Islet of Langerhans (tissue), 1 donor: ENCODE results near the gene EXOC3.
A peak's percentile ranks its signal among the peaks of the same experiment; 100 is the strongest.
"Not testable (repeated sequence)": the region's sequence is repeated elsewhere in the genome, so short reads cannot be mapped to it uniquely, and the experiment has no call there.

Source experiments
- FAIRE-seq: peaks from one replicate; lab custom pipeline; 2011; peaks lifted over from hg19 to GRCh38; lab: Jason Lieb, UNC

The EXOC3 gene

DNA sequence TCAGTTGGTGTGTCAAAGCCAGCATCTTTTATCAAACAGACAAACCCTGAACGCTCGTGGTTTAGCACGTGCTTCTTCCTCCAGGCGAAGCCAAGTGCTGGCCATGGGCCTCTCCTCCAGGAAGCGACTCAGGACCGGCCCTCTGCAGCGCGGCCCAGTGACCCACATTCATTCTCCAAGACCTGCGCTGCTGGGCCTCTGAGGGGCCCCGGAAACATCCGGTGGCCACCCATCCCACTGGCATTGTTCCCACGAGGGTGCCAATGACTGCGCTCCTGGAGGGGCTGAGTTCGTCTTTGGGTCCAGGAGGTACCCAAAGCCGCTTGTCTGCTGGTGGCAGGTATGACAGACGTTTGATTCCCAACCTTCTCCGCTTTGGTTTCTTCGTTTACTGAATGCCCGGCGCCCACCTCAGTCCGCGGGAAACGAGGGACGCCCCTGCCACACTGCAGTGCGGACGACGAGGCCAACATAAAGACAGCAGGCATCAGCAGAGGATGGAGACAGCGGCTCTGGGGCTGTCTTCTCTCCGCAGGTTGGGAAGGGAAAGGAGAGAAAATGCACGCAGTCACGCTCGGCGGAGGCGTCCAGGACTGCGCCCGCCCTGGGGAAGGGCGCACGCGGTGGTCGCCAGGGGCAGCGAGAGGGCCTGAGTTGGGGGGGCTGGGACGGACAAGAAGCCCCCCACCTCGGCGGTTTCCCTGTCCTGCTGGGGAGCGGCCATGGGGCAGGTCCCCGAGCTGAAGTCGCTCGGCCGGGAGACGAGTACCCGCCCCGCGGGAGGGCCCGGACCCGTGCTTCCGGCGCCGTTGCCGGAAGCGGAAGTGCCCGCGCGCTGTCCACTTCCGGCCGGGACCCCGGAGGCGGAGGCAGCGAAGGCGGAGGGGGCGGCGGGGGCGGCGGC, at the start of gene EXOC3:
Gene EXOC3 (plus strand): TSS at position 842 of the 904 bp plus-strand sequence. CDS start 3,030 bp downstream, outside the sequence.
- FAIRE-seq = no peak

DNA sequence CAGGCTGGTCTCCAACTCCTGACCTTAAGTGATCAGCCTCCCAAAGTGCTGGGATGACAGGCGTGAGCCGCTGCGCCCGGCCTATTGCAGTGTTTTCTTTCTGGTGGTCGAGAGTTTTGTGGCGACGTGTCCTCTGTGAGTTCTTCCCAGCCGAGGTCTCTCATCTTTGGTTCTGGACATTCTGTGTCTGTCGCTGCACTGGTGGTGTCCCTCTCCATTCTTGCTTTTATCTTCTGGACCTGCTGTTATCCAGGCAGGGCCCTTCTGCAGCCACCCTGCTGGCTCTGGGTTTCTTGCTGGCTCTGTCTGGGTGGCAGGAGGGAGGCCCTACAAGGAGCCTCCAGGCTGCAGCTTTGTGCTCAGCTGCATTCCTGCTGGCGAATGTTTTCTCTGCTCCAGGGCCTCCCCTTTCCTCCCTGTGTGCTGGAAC, 49.1 kb upstream of the EXOC3 start:
- FAIRE-seq = no peak

DNA sequence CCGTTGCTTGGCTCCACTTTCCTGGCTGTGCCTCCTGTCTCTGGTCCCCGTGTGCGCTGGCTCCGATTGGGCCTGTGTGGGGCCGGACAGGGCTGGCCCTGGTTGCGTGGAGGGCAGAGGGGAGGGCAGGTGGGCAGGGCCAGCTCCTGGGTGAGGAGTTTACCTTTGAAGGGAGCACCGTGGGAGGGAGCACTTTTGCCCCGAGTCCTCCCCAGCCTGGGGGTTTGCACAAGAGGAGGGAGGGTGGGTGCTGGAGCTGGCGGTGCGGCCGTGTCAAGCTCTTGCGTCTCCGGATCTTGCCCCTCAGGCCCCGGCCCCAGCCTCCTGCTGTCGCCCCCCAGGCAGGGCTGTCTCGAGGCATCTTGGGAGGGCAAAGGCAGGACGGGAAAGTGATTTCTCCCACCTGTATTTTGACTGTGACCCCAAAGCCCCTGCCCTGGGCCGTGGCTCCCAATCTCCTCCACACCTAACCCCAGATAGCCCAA, 48.3 kb upstream of the EXOC3 start:
- FAIRE-seq = no peak

DNA sequence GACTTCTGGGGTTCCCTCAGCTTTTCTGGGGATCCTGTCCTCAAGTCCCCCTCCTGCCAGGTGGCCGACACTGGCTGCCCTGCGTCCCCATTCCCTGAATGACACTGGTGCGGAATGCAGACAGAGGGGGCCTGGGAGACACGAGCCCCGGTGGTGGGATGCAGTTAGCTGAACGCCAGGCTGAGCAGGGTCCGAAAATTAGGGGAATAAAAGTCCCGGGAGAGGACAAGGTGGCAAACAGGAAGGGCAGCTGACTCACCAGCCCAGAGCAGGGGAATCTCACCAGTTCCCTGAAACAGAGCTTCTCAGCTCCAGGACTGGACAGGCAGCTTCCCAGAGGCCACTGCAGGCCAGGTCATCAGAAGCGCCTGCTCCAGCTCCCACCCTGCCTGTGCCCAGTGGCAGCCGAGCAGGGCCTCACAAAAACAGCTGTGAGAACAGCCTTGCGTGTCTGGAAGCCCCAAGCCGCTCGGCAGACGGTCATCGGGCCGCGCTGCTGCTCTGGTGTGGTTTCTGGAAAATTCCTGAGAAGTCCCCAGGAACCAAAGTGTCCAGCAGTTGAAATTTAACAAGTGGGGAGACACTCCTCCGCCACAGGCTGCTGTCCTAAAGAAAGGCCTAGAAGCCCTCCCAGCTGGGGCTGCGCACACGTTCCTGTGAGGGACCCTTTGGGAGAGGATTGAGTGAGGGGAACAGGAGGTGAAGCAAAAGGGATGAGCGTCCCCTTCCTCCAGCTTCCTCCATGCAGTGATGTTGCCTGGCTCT, 47.6 kb upstream of the EXOC3 start:
- FAIRE-seq = no peak

DNA sequence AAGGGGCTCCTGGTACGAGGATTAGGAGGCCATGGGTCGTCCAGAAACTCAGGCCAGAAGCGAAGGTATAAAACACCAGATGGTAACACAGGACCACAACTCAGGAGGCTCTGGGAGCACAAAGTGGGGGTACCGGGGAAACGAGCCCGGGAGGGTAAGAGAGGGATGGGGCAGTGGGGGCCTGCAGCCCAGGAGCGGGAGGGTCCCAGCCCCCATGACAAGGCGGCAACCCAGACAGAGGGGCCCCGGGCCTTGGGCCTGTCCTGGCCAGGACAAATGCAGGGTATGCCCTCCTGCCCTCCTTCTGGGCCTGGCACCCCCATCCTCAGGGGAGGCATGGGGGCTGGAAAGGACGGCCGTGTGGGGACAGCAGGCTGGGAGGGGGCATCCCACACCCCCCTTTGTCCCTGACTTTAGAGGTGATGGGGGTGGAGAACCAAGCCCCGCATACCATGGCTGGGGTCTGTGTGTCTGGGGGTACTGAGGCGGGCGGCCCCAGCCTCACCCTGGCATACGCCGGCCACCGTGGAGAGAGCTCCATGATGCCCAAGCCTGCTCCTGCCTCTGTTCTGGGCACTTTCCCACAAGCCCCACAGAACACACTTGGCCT, 47.0 kb upstream of the EXOC3 start:
- no peak for FAIRE-seq

DNA sequence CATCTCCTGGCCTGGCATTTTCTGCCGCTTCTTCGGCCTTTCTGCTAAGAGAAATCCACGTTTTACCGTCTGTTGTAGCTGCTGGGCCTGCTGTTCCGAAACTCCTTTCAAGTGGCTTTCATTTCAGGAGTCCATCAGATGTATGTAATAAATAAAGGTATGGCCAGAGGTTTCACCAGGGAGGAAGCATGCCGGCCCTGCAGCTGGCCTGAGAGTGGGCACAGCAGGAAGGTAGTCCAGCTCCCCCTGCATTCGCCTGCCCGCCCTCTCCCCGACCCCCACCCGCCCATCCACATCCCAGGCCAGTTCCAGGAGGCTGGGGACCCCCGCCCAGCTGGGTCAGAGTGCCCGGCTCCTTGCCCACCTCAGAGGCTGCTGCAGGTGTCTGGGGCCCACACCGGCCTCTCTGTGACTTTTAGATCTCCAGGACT, 46.4 kb upstream of the EXOC3 start:
- FAIRE-seq = no peak

DNA sequence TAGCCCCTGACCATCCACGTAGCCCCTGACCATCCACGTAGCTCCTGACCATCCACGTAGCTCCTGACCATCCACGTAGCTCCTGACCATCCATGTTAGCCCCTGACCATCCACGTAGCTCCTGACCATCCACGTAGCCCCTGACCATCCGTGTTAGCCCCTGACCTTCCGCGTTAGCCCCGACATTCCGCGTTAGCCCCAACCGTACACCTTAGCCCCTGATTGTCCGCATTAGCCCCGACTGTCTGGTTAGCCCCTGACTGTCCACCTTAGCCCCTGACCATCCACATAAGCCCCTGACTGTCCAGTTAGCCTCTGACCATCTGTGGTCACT, 44.9 kb upstream of the EXOC3 start:
- not testable (repeated sequence) for FAIRE-seq

DNA sequence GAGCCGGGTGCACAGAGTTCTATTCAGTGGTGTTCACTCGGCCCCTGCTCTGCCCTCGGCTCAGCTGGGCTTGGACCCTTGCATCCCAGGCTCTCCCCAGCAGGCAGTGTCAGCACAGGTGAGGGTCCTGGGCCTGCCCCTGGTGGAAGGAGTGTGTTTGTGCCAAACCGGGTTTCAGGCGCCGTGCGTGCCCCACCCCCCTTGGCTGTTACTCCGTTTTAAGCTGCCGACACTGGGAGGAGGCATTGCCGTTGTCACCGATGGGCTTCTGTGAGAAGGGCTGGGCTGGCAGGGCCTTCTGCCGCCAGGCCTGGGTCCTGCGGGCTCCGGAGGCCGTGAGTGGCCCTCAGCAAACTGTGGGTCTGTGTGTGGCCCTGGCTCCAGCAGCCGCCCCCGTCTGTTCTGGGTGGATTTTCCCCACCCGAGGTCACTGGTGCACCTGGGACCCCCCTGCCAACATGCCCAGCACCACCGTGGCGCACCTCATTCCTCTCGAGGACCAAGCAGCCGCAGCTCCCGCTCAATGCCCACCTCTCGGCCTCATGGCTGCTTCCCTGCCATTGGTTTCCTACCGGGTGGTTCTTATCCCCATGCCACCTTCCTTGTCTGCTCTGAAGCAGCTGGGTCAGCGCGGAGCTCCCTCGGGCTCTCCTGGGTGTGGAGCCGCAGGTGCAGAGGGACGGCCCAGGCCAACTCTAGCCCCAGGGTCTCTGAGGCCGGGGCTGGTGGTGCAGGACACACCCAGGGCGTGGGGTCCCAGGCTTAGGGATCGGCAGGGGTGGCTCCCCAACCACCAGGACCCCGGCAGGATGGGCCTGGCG, 44.3 kb upstream of the EXOC3 start:
- FAIRE-seq = no peak

DNA sequence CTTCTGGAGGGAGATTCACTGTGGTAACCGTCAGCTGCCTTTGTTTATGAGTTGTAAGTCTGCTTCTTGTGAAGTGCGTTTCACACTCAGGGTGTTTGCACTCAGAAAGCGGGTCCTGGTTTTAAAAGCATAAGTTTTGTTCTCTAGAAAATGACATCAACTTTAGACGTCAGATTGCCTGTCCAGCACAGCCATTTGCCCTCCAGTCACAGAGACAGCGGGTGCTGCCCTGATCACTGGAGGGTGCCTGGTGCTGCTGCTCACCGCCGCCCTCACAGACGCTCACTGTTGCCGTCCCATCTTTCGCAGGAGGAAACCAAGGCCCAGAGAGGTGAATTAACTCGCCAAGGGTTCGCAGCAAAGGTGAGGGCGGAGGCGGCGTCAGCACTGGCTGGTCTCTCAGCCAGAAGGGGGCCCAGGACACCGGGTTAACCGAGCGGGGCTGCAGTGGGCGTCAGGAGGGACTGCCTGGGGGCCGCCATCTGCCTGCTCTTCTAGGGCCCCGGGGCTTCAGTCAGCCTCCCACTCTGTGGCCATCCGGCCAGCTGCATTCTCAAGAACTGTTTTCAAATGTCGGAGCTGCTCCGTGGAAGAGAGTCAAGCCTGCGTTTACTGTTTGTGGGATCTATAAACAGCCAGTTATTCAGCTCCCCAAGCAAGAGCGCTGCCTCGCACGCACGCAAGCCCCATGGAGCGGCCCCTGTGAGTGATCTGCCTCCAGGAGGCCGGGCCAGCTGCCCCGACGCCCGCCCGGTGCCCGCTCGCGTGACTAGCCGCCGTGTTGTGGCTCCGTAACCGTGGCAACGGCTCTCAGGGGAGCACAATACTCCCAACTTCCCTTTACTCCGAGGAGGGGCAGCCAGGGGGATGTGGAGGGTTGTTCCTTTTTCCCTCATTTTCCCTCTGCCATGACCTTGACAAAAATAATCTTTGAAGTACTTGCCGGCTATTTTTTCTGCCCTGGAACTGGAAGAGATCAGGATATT, 43.4 kb upstream of the EXOC3 start:
- FAIRE-seq = peak; percentile 65

DNA sequence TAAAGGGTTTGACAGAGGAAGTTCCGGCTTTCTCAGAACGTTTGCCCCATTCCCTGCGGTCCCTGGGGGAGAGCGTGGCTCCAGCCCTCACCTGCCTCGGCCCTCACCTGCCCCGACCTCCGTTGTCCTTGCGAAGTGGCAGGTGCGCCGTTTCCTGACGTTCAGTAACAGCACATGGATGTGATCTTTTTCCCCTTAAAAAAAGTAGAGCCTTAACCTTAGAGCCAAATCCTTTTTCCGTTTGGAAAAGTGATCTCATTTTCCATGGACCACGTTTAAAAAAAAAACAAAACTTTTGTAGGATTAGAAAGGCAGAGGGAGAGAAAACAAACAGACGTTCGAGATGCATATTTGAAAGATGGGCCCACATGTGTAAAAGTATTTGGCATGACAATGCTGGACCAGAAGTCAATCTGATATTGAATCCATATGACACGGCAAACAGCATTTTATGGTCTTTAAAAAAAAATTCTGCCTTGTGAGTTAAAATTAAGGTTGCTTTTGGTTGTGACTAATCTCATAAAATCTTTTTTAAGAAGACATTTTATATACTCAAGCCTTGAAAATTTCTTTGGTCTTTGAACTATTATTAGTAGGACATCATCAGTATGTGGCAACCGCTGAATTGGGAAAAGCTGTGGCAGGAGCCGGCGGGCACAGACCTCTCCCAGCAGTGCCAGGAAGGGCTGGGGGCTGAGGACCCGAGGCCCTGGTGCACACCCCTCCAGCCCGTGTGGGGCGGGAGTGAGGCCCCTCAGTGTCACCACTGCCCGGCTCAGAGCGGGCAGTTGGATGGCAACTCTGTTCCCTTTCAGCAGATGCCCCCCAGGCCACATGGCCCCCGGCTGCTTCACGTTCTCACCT, 42.5 kb upstream of the EXOC3 start:
- FAIRE-seq = peak; percentile 79

DNA sequence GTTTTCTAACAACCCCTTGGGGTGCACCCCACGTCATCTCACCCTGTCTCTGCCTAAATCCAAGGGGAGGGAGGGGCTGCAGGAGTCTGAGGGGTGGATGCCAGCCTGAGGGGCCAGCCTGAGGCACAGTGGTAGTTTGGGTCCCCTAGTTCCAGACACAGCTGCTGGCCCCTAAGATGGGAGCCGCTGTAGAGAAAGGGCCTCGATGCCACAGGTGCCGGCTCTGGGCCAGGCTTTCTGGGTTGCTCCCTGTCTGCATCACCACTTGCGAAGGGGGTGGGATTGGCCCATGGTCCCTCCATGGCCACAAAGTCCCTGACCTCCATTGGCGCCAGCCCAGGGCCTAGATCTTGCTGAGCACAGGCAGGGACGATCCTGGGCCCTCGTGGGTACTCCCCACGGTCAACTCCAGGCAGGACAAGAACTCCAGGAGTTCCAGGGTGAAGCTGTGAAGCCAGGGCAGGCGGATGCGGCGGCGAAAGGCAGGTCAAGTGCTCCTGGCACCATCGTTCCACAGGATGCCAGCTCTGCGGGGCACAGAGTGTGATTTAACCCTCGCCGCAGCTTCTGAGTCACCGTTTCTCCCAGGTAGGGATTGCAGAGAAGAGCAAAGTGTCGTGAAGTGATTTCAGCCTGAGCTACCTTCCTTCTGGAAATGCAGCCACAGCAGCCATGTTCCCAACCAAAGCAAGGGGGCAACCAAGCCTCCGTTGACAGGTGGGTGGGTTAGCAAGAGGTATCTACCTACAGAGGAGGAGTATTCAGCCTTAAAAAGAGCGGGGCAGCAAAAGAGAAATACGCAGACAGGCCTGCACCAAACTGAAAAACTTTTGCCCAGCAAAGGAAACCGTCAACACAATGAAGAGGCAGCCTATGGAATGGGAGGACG, 41.6 kb upstream of the EXOC3 start:
- no peak for FAIRE-seq

DNA sequence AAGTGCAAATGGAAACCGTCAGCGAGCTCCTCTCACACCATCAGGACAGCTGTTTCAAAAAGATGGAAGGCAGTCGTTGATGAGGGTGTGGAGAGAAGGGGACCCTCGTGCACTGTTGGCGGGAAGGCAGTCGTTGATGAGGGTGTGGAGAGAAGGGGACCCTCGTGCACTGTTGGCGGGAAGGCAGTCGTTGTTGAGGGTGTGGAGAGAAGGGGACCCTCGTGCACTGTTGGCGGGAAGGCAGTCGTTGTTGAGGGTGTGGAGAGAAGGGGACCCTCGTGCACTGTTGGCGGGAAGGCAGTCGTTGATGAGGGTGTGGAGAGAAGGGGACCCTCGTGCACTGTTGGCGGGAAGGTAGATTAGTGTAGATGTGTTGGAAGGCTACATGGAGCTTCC, 40.8 kb upstream of the EXOC3 start:
- FAIRE-seq = not testable (repeated sequence)

DNA sequence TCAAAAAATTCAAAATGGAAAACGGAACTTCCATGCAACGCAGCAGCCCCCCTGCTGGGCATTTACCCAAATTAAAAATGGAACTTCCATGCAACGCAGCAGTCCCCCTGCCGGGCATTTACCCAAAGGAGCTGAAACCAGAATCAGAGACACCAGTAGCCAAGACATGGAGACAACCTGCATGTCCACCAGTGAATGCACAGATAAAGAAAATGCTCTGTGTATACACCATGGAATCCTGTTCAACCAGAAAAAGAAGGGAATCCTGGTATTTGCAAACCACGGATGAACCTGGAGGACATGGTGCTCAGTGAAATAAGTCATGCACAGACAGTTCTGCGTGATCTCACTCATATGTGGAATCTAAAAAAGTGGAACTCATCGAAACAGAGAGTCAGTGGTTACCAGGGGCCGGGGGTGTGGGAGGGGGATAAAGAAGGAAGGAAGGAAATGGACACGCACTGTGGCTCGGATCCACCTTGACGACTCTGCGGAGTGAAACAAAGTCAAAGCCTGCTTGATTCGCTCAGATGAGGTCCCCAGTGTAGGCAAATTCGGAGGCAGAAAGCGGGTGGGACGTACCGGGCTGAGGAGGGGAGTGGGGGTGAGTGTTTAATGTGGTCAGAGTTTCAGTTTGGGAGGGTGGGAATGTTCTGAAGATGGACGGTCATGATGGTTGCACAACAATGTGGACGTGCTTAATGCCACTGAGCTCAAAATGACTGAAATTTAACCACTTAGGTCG, 40.2 kb upstream of the EXOC3 start:
- FAIRE-seq = no peak

DNA sequence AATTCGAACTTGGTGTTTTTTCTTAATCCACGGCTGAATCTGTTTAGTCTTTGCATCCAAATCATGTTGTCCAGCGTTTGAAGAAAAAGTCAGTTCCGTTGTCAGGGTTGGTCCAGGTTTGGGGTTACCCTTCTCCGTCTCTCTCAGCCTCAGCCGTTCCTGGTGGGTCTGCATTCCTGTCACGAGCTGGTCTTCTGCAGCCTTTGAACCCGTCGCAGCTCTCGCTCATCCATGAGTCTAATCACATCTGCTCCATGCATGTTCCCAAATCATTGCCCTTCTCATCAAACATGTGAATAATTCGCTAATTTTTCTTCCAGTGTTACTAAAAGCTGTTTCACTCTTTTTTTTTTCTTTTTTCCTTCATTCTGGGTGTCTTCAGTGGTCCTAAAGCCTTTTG, 39.0 kb upstream of the EXOC3 start:
- FAIRE-seq = no peak

DNA sequence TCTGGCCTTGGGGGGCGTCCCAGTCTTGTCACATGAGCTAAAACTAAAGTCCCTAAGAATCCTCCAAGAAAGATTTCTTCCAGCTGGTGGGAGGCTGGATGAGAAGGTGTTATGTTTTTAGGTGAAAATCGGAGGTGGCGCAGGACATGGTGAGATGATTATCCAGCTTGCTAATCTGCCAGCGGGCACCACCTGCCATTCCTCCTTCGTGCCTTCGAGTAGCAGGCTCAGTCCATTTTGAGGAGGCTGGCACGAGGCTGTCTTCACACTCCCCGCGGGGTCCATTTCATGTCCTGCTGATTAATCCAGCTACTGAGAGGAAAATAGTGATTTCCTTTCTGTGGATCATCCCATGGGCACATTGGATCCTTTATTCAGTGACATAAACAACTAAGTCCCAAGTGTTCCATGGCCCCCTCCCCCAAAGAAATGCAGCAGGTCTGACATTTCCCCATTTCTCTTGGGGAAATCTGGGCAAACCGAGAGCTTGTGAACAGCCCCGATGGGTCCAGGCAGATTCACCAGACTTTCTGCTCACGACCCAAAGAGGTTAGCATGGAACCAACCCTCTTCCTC, 38.2 kb upstream of the EXOC3 start:
- no peak for FAIRE-seq

DNA sequence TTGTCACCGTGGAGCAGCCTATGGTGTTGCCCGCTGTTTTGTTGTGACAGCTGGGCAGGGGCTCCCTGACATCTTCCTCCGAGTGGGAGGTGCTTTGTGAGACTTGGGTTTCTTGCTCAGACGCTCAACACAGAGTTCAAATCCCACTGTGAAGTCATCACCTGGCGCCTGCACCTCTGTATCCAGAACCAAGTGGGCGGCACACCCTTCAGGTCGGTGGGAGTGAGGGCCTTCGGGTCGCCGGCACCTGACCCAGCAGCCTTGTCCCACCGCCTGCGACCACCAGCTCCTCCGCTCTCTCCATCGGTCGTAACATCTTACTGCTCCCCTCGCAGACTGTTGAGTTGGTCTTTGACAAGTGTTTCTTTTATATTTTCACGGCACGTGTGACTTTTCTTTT, 37.6 kb upstream of the EXOC3 start:
- FAIRE-seq = no peak

DNA sequence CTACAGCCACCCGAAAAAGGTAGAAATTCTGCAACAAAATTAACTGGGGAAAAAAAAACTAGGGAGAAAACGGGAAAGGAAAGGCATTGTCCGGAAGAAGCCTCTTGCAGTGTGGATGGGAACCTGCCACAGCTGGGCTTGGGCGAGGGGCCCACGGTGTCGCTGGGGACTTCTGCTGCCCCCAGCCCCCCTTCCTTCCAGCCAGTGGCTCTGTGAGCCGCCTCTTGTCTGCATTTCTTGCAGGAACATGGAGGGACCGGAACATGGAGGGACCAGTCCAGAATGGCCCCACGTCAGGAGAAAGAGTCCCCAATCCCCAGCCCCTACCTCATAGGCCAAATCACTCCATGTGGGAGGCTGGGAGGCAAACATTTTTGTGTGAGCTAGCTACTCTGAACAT, 36.9 kb upstream of the EXOC3 start:
- FAIRE-seq = no peak

DNA sequence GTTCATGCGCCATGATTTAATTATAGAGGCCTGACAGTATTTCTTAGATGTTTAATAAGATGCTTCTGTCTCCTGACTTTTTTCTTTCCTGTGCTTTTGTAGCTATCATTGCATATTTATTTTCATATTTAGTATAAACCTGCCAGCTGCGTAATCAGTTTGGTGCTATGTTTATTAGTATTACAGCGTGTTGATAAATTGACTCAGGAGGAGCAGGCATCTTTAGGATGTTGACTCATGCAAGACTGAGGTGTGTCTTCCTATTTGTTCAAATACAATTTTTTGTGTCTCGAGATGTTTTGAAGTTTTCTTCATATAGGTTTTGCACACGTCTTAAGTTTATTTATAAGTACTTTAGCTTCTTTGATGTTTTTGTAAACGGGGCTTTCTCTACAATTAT, 35.9 kb upstream of the EXOC3 start:
- no peak for FAIRE-seq
